ENCODE measurements around the gene IGFL4.

The IGFL4 gene

GRCh38 chr19:46060012-46060411, 19.2 kb upstream of the IGFL4 start:
- no peak for DNase-seq

GRCh38 chr19:46058778-46059177, 18.0 kb upstream of the IGFL4 start:
- no peak for DNase-seq

- peak; percentile 16 for DNase-seq
Observed at GRCh38 chr19:46056536-46056935, 15.7 kb upstream of the IGFL4 start.

GRCh38 chr19:46052896-46053295, 12.1 kb upstream of the IGFL4 start:
- no peak for DNase-seq

GRCh38 chr19:46049597-46049996, 8.8 kb upstream of the IGFL4 start:
- peak; percentile 80 for DNase-seq

- DNase-seq: no peak
Observed at GRCh38 chr19:46043519-46043918, 2.7 kb upstream of the IGFL4 start.

- DNase-seq: no peak
Observed at GRCh38 chr19:46042252-46042883, 1.6 kb upstream of the IGFL4 start.

GRCh38 chr19:46040125-46040524, 677 bp downstream of the IGFL4 start:
- DNase-seq: no peak

GRCh38 chr19:46036744-46037128, 4.1 kb downstream of the IGFL4 start:
- no peak for DNase-seq

GRCh38 chr19:46035986-46036743, 4.6 kb downstream of the IGFL4 start:
- DNase-seq: no peak

- no peak for DNase-seq
Observed at GRCh38 chr19:46035546-46035945, 5.3 kb downstream of the IGFL4 start.

- DNase-seq: no peak
Observed at GRCh38 chr19:46033401-46033800, 7.4 kb downstream of the IGFL4 start.

GRCh38 chr19:46032597-46033025, 8.2 kb downstream of the IGFL4 start:
- no peak for DNase-seq

- DNase-seq: no peak
Observed at GRCh38 chr19:46031781-46032596, 8.8 kb downstream of the IGFL4 start.

GRCh38 chr19:46030812-46031550, 9.8 kb downstream of the IGFL4 start:
- DNase-seq: peak; percentile 22

- DNase-seq: no peak
Observed at GRCh38 chr19:46025835-46026234, 15.0 kb downstream of the IGFL4 start.

GRCh38 chr19:46023311-46023779, 17.5 kb downstream of the IGFL4 start:
- no peak for DNase-seq

GRCh38 chr19:46022431-46023310, 18.1 kb downstream of the IGFL4 start, which contains the start of gene PGLYRP1:
Gene PGLYRP1, minus strand, starts transcription at chr19:46023053. Its CDS starts 32 bp downstream, at chr19:46023021.
- DNase-seq: no peak

- no peak for DNase-seq
Observed at GRCh38 chr19:46022061-46022430, 18.8 kb downstream of the IGFL4 start.

- peak; percentile 28 for DNase-seq
Observed at GRCh38 chr19:46021531-46022041, 19.2 kb downstream of the IGFL4 start.

GRCh38 chr19:46020819-46021125, 20.0 kb downstream of the IGFL4 start:
- no peak for DNase-seq

- DNase-seq: no peak
Observed at GRCh38 chr19:46019270-46019669, 21.5 kb downstream of the IGFL4 start.

All from NCI-H69 (cell line).